ENCODE results near the gene GRWD1. TPM values are rescaled to one million over a fixed set of nuclear protein-coding genes. Genes with fewer than 3 reads are reported as not detected.

Gene GRWD1
- total and polyA plus RNA-seq, 2 of the 8 experiments (the other 6 are each of a cell fraction or from before 2014, with no cell fraction given), result 36.9 to 61.9 TPM

GRCh38 chr19:48469289-48469881 is 23.6 kb downstream of the GRWD1 start, which contains the start of gene CYTH2:
CYTH2 (plus strand) TSS chr19:48469369; CDS start chr19:48469508, 139 bp downstream.
- peaks cover 7 to 17% of the 10 kb centered on the region in 2 experiments for H4K20me1 ChIP-seq (replicated peaks in 1 of 2; ENCODE audit: control insufficient read depth in 1 of 2, insufficient read depth in 2 of 2, low read length in 2 of 2)
- no peak within 1 kb of the TSS for H2AK5ac ChIP-seq (ENCODE audit: low read depth, low read length)
- no peaks in the 10 kb centered on the region for H3K9me3 ChIP-seq (ENCODE audit: insufficient read depth in 2 of 2, low read depth in 1 of 2, low read length in 1 of 2)
- no peak within 1 kb of the TSS for H4K91ac ChIP-seq (replicated peaks; ENCODE audit: insufficient read length, low read length)
- H4K8ac ChIP-seq (ENCODE audit: extremely low read depth, insufficient read depth, low read length), result peak within 1 kb of the TSS; percentile 98
- no peak within 1 kb of the TSS for H2BK20ac ChIP-seq (ENCODE audit: low read length)
- 2% methylated on average over 40 of the region's 66 CpGs; no CpG with 5 or more reads in 1 of the 2 experiments for WGBS, 2 experiments (ENCODE audit: extremely low coverage in 1 of 2, insufficient coverage in 1 of 2, insufficient read length in 1 of 2, insufficient replicate concordance in 2 of 2, low coverage in 1 of 2, low lambda C conversion rate in 2 of 2, missing lambda C conversion rate in 1 of 2)
- DNase-seq (ENCODE audit: low read depth in 1 of 2, low spot score in 2 of 2), result peak; percentile 50 to 91
- H3K36me3 ChIP-seq (ENCODE audit: control insufficient read depth in 2 of 4, insufficient read depth in 4 of 4, low read length in 3 of 4), result peaks cover 23 to 39% (median 36%) of the 10 kb centered on the region in 4 experiments
- peak within 1 kb of the TSS; percentile 65 for H3K56ac ChIP-seq (replicated peaks; ENCODE audit: insufficient read length, low read depth, low read length)
- H3K79me2 ChIP-seq (ENCODE audit: control insufficient read depth in 1 of 2, insufficient read depth in 2 of 2, low read length in 2 of 2), result peaks cover 0 to 12% of the 10 kb centered on the region in 2 experiments; a peak in 1 of 4 replicates
- H2BK15ac ChIP-seq (ENCODE audit: low read length), result no peak within 1 kb of the TSS
- no peak within 1 kb of the TSS for H2BK12ac ChIP-seq (ENCODE audit: low read depth, low read length)
- H3K18ac ChIP-seq (ENCODE audit: extremely low read depth, low read length), result peak within 1 kb of the TSS; percentile 93
- no peaks in the 10 kb centered on the region; the same call in 1 of the 2 replicates for H3K23me2 ChIP-seq (ENCODE audit: low read depth, low read length)
- H2BK5ac ChIP-seq (ENCODE audit: low read depth, low read length), result peak within 1 kb of the TSS; percentile 96
- H3K9ac ChIP-seq (replicated peaks in 1 of 4; ENCODE audit: extremely low read depth in 1 of 4, low read depth in 3 of 4, low read length in 3 of 4), result peak within 1 kb of the TSS; percentile 81 to 93 (median 92)
- POLR2A ChIA-PET (ENCODE audit: partially characterized antibody), result interaction anchor here (0.6 to 11.4 kb wide), 17 partner anchors 7 to 379 kb away, joined by 3 to 176 read pairs (median 7); partner anchors contain the start of genes FAM83E, GRWD1, KCNJ14 and KDELR1
- CTCF ChIA-PET (ENCODE audit: partially characterized antibody), result interaction anchor here (0.6 to 1.4 kb wide), 7 partner anchors 18 to 121 kb away, joined by 3 to 8 read pairs (median 5); partner anchors contain the start of gene GRIN2D
- no peak within 1 kb of the TSS for H3K23ac ChIP-seq (ENCODE audit: insufficient read length)
- peak within 1 kb of the TSS; percentile 69 to 71 for H3K4me2 ChIP-seq (ENCODE audit: insufficient read depth in 1 of 2, low read depth in 2 of 2, low read length in 2 of 2)
- H3K4ac ChIP-seq (replicated peaks; ENCODE audit: insufficient read length, low read depth, low read length), result peak within 1 kb of the TSS; percentile 69
- no peak for FAIRE-seq
- H3K27ac ChIP-seq (ENCODE audit: low read depth, low read length), result peak within 1 kb of the TSS; percentile 90
- H2BK120ac ChIP-seq (replicated peaks; ENCODE audit: low read depth, low read length), result no peak within 1 kb of the TSS
- peaks cover 0 to 9% (median 1%) of the 10 kb centered on the region in 4 experiments; a peak in 3 of 7 replicates for H3K4me1 ChIP-seq (replicated peaks in 1 of 4; ENCODE audit: control insufficient read depth in 3 of 4, insufficient read depth in 4 of 4, low read length in 3 of 4)
- no peak within 1 kb of the TSS for H3K14ac ChIP-seq (ENCODE audit: insufficient read length)
- no peaks in the 10 kb centered on the region for H3K27me3 ChIP-seq (replicated peaks in 1 of 4; ENCODE audit: control insufficient read depth in 3 of 4, extremely low read depth in 1 of 4, insufficient read depth in 3 of 4, low read length in 3 of 4)
- H3K4me3 ChIP-seq (ENCODE audit: extremely low read depth in 1 of 4, insufficient read depth in 2 of 4, low read depth in 3 of 4, low read length in 4 of 4), result peak within 1 kb of the TSS; percentile 62 to 84 (median 80)
- H2AFZ ChIP-seq (ENCODE audit: low read length), result no peak within 1 kb of the TSS
- 0 out of 2 replicates have a peak, but pooled peaks cover 4% of the 10 kb centered on the region for H3K79me1 ChIP-seq (ENCODE audit: low read depth, low read length)
- peak within 1 kb of the TSS; percentile 65 for H4K5ac ChIP-seq (ENCODE audit: insufficient read length, low read depth, low read length)
- TF ChIP-seq ASH2L (IDR thresholded peaks at IDR 0.05; ENCODE audit: low read length) (peak; percentile 68), SIN3A (conservative IDR thresholded peaks at IDR 0.05 in 1 of 2, IDR thresholded peaks at IDR 0.05 in 1 of 2; ENCODE audit: low read depth in 1 of 2, low read length in 2 of 2) (peak; percentile 59 to 70; a peak in 1 of 4 replicates), ATF2 (IDR thresholded peaks at IDR 0.05; ENCODE audit: low read length) (peak; percentile 68; the same call in 1 of the 2 replicates), KDM4A (IDR thresholded peaks at IDR 0.05; ENCODE audit: low read depth, low read length, severe bottlenecking) (peak; percentile 53), SP1 (IDR thresholded peaks at IDR 0.05; ENCODE audit: low read depth, low read length) (no peak), USF2 (IDR thresholded peaks at IDR 0.05; ENCODE audit: low read length) (no peak), TAF1 (IDR thresholded peaks at IDR 0.05; ENCODE audit: low read depth, low read length) (peak; percentile 94), SIRT6 (IDR thresholded peaks at IDR 0.05; ENCODE audit: low read length) (no peak), POLR2AphosphoS5 (IDR thresholded peaks at IDR 0.05; ENCODE audit: low read depth, low read length) (peak; percentile 71)
